ENCODE measurements around the gene LRRN2. TPM values are rescaled to one million over a fixed set of nuclear protein-coding genes. Genes with fewer than 3 reads are reported as not detected.

The LRRN2 gene
- total and polyA plus RNA-seq, 9 of the 15 experiments (the other 6 are each of a cell fraction or from before 2014, with no cell fraction given) = 0.05 TPM; not detected in 8

DNA sequence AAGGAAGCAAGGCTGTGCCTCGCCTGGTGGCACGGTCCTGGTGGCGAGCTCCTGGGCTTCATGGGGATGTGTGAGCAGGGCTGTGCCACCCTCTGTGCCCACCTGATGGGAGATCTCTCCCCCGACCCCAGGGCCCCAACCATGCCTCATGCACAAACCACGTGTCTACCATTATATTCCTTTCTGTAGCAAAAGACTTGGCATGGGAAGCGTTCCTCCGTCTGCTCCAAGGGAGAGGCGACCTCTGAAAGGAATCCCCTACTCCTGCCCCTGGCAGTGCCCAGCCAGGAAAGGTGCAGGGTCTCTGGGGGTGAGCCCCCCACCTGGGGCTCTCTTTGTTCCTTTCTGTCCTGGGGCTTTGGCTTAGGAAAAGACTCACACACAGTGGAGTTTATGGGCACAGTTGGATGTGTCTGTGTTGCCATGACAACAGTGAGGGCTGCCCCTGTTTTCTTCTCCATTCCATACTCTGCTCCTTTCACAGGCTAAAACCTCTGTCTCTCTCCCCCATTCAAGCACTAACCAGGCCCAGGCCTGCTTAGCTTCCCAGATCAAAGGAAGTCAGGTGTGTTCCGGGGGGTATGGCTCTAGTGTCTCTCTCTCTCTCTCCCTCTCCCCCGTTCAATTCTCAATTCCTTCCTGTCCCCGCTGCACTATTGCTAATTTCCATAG is 21.4 kb upstream of the LRRN2 start (continued):
- TF ChIP-seq, protein P1, sequence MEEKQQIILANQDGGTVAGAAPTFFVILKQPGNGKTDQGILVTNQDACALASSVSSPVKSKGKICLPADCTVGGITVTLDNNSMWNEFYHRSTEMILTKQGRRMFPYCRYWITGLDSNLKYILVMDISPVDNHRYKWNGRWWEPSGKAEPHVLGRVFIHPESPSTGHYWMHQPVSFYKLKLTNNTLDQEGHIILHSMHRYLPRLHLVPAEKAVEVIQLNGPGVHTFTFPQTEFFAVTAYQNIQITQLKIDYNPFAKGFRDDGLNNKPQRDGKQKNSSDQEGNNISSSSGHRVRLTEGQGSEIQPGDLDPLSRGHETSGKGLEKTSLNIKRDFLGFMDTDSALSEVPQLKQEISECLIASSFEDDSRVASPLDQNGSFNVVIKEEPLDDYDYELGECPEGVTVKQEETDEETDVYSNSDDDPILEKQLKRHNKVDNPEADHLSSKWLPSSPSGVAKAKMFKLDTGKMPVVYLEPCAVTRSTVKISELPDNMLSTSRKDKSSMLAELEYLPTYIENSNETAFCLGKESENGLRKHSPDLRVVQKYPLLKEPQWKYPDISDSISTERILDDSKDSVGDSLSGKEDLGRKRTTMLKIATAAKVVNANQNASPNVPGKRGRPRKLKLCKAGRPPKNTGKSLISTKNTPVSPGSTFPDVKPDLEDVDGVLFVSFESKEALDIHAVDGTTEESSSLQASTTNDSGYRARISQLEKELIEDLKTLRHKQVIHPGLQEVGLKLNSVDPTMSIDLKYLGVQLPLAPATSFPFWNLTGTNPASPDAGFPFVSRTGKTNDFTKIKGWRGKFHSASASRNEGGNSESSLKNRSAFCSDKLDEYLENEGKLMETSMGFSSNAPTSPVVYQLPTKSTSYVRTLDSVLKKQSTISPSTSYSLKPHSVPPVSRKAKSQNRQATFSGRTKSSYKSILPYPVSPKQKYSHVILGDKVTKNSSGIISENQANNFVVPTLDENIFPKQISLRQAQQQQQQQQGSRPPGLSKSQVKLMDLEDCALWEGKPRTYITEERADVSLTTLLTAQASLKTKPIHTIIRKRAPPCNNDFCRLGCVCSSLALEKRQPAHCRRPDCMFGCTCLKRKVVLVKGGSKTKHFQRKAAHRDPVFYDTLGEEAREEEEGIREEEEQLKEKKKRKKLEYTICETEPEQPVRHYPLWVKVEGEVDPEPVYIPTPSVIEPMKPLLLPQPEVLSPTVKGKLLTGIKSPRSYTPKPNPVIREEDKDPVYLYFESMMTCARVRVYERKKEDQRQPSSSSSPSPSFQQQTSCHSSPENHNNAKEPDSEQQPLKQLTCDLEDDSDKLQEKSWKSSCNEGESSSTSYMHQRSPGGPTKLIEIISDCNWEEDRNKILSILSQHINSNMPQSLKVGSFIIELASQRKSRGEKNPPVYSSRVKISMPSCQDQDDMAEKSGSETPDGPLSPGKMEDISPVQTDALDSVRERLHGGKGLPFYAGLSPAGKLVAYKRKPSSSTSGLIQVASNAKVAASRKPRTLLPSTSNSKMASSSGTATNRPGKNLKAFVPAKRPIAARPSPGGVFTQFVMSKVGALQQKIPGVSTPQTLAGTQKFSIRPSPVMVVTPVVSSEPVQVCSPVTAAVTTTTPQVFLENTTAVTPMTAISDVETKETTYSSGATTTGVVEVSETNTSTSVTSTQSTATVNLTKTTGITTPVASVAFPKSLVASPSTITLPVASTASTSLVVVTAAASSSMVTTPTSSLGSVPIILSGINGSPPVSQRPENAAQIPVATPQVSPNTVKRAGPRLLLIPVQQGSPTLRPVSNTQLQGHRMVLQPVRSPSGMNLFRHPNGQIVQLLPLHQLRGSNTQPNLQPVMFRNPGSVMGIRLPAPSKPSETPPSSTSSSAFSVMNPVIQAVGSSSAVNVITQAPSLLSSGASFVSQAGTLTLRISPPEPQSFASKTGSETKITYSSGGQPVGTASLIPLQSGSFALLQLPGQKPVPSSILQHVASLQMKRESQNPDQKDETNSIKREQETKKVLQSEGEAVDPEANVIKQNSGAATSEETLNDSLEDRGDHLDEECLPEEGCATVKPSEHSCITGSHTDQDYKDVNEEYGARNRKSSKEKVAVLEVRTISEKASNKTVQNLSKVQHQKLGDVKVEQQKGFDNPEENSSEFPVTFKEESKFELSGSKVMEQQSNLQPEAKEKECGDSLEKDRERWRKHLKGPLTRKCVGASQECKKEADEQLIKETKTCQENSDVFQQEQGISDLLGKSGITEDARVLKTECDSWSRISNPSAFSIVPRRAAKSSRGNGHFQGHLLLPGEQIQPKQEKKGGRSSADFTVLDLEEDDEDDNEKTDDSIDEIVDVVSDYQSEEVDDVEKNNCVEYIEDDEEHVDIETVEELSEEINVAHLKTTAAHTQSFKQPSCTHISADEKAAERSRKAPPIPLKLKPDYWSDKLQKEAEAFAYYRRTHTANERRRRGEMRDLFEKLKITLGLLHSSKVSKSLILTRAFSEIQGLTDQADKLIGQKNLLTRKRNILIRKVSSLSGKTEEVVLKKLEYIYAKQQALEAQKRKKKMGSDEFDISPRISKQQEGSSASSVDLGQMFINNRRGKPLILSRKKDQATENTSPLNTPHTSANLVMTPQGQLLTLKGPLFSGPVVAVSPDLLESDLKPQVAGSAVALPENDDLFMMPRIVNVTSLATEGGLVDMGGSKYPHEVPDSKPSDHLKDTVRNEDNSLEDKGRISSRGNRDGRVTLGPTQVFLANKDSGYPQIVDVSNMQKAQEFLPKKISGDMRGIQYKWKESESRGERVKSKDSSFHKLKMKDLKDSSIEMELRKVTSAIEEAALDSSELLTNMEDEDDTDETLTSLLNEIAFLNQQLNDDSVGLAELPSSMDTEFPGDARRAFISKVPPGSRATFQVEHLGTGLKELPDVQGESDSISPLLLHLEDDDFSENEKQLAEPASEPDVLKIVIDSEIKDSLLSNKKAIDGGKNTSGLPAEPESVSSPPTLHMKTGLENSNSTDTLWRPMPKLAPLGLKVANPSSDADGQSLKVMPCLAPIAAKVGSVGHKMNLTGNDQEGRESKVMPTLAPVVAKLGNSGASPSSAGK (IDR thresholded peaks at IDR 0.05) = no peak
- no peak for TF ChIP-seq GTF2F1 (IDR thresholded peaks at IDR 0.05; ENCODE audit: low read depth, low read length)
- TF ChIP-seq, protein P2, sequence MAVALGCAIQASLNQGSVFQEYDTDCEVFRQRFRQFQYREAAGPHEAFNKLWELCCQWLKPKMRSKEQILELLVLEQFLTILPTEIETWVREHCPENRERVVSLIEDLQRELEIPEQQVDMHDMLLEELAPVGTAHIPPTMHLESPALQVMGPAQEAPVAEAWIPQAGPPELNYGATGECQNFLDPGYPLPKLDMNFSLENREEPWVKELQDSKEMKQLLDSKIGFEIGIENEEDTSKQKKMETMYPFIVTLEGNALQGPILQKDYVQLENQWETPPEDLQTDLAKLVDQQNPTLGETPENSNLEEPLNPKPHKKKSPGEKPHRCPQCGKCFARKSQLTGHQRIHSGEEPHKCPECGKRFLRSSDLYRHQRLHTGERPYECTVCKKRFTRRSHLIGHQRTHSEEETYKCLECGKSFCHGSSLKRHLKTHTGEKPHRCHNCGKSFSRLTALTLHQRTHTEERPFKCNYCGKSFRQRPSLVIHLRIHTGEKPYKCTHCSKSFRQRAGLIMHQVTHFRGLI (CRISPR knock-in tag; IDR thresholded peaks at IDR 0.05) = no peak
- TF ChIP-seq, protein P3, sequence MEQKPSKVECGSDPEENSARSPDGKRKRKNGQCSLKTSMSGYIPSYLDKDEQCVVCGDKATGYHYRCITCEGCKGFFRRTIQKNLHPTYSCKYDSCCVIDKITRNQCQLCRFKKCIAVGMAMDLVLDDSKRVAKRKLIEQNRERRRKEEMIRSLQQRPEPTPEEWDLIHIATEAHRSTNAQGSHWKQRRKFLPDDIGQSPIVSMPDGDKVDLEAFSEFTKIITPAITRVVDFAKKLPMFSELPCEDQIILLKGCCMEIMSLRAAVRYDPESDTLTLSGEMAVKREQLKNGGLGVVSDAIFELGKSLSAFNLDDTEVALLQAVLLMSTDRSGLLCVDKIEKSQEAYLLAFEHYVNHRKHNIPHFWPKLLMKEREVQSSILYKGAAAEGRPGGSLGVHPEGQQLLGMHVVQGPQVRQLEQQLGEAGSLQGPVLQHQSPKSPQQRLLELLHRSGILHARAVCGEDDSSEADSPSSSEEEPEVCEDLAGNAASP (IDR thresholded peaks at IDR 0.05) = no peak
- TF ChIP-seq KHSRP (IDR thresholded peaks at IDR 0.05) = no peak
- TF ChIP-seq, protein P4, sequence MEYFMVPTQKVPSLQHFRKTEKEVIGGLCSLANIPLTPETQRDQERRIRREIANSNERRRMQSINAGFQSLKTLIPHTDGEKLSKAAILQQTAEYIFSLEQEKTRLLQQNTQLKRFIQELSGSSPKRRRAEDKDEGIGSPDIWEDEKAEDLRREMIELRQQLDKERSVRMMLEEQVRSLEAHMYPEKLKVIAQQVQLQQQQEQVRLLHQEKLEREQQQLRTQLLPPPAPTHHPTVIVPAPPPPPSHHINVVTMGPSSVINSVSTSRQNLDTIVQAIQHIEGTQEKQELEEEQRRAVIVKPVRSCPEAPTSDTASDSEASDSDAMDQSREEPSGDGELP (CRISPR knock-in tag; IDR thresholded peaks at IDR 0.05; ENCODE audit: borderline replicate concordance) = no peak
- TF ChIP-seq SIN3A (IDR thresholded peaks at IDR 0.05; ENCODE audit: borderline replicate concordance in 2 of 2, control insufficient read depth in 1 of 2, low read depth in 2 of 2, low read length in 2 of 2) = no peak
- TF ChIP-seq, protein P5, sequence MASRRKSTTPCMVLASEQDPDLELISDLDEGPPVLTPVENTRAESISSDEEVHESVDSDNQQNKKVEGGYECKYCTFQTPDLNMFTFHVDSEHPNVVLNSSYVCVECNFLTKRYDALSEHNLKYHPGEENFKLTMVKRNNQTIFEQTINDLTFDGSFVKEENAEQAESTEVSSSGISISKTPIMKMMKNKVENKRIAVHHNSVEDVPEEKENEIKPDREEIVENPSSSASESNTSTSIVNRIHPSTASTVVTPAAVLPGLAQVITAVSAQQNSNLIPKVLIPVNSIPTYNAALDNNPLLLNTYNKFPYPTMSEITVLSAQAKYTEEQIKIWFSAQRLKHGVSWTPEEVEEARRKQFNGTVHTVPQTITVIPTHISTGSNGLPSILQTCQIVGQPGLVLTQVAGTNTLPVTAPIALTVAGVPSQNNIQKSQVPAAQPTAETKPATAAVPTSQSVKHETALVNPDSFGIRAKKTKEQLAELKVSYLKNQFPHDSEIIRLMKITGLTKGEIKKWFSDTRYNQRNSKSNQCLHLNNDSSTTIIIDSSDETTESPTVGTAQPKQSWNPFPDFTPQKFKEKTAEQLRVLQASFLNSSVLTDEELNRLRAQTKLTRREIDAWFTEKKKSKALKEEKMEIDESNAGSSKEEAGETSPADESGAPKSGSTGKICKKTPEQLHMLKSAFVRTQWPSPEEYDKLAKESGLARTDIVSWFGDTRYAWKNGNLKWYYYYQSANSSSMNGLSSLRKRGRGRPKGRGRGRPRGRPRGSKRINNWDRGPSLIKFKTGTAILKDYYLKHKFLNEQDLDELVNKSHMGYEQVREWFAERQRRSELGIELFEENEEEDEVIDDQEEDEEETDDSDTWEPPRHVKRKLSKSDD (conservative IDR thresholded peaks at IDR 0.05; ENCODE audit: low read length) = no peak

Data from K562 (cell line).